A673 (cell line): ENCODE data around the gene TEAD1.

Experiments used
- CTCF ChIP-seq: fragments of 300-800, 200-600 bp; sonication (generic); conservative IDR thresholded peaks from 2 replicates; pipeline ENCODE4 v1.5.1; 2017; ENCODE audit warnings: low read depth, mild to moderate bottlenecking, antibody characterized with exemption, low read length, moderate library complexity, mixed read lengths
- EZH2 ChIP-seq: fragments of 200-600 bp; sonication (generic); IDR thresholded peaks from 2 replicates; pipeline ENCODE4 v1.6.1; 2017; ENCODE audit warnings: borderline replicate concordance, low read depth, mild to moderate bottlenecking, mixed read lengths, antibody characterized with exemption, low read length; ENCODE audit not compliant: poor library complexity, severe bottlenecking

GRCh38 chr11:12790861-12791616 is 116.8 kb downstream of the TEAD1 start:
- TF ChIP-seq CTCF: no peak
- TF ChIP-seq EZH2: no peak
